ENCODE results near the gene ZNF281. TPM values are rescaled to one million over a fixed set of nuclear protein-coding genes. Genes with fewer than 3 reads are reported as not detected.

ZNF281 gene
- polyA plus RNA-seq, 1 donor (not counting 4 experiments of a cell fraction or from before 2014, with no cell fraction given), result 14.7 TPM

GRCh38 chr1:200369706-200370105, 40.1 kb downstream of the ZNF281 start:
- Histone ChIP-seq H2AFZ (ENCODE audit: control insufficient read depth, low read length) (no peak overlapping the region), H3K4me3 (ENCODE audit: control insufficient read depth in 2 of 3, extremely low read depth in 1 of 3, insufficient read depth in 2 of 3, low read depth in 1 of 3, low read length in 3 of 3) (no peak overlapping the region), H3K4me1 (ENCODE audit: control insufficient read depth, extremely low read depth, insufficient read depth, low read length) (peaks cover 18% of the 10 kb centered on the region), H4K20me1 (ENCODE audit: control insufficient read depth, extremely low read depth, insufficient read depth, low read length) (no peaks in the 10 kb centered on the region), H3K27ac (ENCODE audit: control insufficient read depth, insufficient read depth, low read length) (no peak overlapping the region), H3K27me3 (ENCODE audit: control insufficient read depth, extremely low read depth, insufficient read depth, low read length) (no peaks in the 10 kb centered on the region), H3K9me1 (ENCODE audit: control insufficient read depth, extremely low read depth, insufficient read depth, low read length) (no peaks in the 10 kb centered on the region), H3K9ac (ENCODE audit: control insufficient read depth, extremely low read depth, insufficient read depth, low read length) (no peak overlapping the region), H3K9me3 (ENCODE audit: control insufficient read depth, low read depth, low read length) (no peaks in the 10 kb centered on the region), H3K4me2 (ENCODE audit: control insufficient read depth, extremely low read depth, insufficient read depth, low read depth, low read length) (no peak overlapping the region), H3K79me2 (ENCODE audit: control insufficient read depth, insufficient read depth, low read length) (no peaks in the 10 kb centered on the region), H3K36me3 (ENCODE audit: control insufficient read depth in 2 of 2, extremely low read depth in 1 of 2, insufficient read depth in 2 of 2, low read length in 2 of 2) (no peaks in the 10 kb centered on the region)
- dilution Hi-C loops (cut with MboI; ENCODE audit: extremely low pct_ligation_motif_present, low sequenced_read_pairs), result no loop called here
- FAIRE-seq (no peak), DNase-seq (ENCODE audit: low read depth, low spot score) (no peak)
- TF ChIP-seq, protein P1, sequence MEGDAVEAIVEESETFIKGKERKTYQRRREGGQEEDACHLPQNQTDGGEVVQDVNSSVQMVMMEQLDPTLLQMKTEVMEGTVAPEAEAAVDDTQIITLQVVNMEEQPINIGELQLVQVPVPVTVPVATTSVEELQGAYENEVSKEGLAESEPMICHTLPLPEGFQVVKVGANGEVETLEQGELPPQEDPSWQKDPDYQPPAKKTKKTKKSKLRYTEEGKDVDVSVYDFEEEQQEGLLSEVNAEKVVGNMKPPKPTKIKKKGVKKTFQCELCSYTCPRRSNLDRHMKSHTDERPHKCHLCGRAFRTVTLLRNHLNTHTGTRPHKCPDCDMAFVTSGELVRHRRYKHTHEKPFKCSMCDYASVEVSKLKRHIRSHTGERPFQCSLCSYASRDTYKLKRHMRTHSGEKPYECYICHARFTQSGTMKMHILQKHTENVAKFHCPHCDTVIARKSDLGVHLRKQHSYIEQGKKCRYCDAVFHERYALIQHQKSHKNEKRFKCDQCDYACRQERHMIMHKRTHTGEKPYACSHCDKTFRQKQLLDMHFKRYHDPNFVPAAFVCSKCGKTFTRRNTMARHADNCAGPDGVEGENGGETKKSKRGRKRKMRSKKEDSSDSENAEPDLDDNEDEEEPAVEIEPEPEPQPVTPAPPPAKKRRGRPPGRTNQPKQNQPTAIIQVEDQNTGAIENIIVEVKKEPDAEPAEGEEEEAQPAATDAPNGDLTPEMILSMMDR (optimal IDR thresholded peaks at IDR 0.05 in 1 of 3, IDR thresholded peaks at IDR 0.05 in 1 of 3, conservative IDR thresholded peaks at IDR 0.05 in 1 of 3; ENCODE audit: extremely low read depth in 1 of 3, insufficient read depth in 2 of 3, low read length in 3 of 3), result no peak
- no peak for TF ChIP-seq EZH2 (IDR thresholded peaks at IDR 0.05; ENCODE audit: low read length)

GRCh38 chr1:200369131-200369530, 40.7 kb downstream of the ZNF281 start:
- dilution Hi-C loops (cut with MboI; ENCODE audit: extremely low pct_ligation_motif_present, low sequenced_read_pairs), result no loop called here
- no peaks in the 10 kb centered on the region for H3K9me3 ChIP-seq (ENCODE audit: control insufficient read depth, low read depth, low read length)
- FAIRE-seq, result no peak
- no peak overlapping the region for H3K27ac ChIP-seq (ENCODE audit: control insufficient read depth, insufficient read depth, low read length)
- no peaks in the 10 kb centered on the region for H4K20me1 ChIP-seq (ENCODE audit: control insufficient read depth, extremely low read depth, insufficient read depth, low read length)
- H3K9ac ChIP-seq (ENCODE audit: control insufficient read depth, extremely low read depth, insufficient read depth, low read length), result no peak overlapping the region
- no peak overlapping the region for H2AFZ ChIP-seq (ENCODE audit: control insufficient read depth, low read length)
- H3K4me1 ChIP-seq (ENCODE audit: control insufficient read depth, extremely low read depth, insufficient read depth, low read length), result peaks cover 20% of the 10 kb centered on the region
- no peaks in the 10 kb centered on the region for H3K79me2 ChIP-seq (ENCODE audit: control insufficient read depth, insufficient read depth, low read length)
- H3K9me1 ChIP-seq (ENCODE audit: control insufficient read depth, extremely low read depth, insufficient read depth, low read length), result no peaks in the 10 kb centered on the region
- H3K27me3 ChIP-seq (ENCODE audit: control insufficient read depth, extremely low read depth, insufficient read depth, low read length), result no peaks in the 10 kb centered on the region
- DNase-seq (ENCODE audit: low read depth, low spot score), result no peak
- no peak overlapping the region for H3K4me2 ChIP-seq (ENCODE audit: control insufficient read depth, extremely low read depth, insufficient read depth, low read depth, low read length)
- no peaks in the 10 kb centered on the region for H3K36me3 ChIP-seq (ENCODE audit: control insufficient read depth in 2 of 2, extremely low read depth in 1 of 2, insufficient read depth in 2 of 2, low read length in 2 of 2)
- H3K4me3 ChIP-seq (ENCODE audit: control insufficient read depth in 2 of 3, extremely low read depth in 1 of 3, insufficient read depth in 2 of 3, low read depth in 1 of 3, low read length in 3 of 3), result no peak overlapping the region
- no peak for TF ChIP-seq EZH2 (IDR thresholded peaks at IDR 0.05; ENCODE audit: low read length)
- TF ChIP-seq, protein P1 (optimal IDR thresholded peaks at IDR 0.05 in 1 of 3, IDR thresholded peaks at IDR 0.05 in 1 of 3, conservative IDR thresholded peaks at IDR 0.05 in 1 of 3; ENCODE audit: extremely low read depth in 1 of 3, insufficient read depth in 2 of 3, low read length in 3 of 3), result no peak
